Fibroblast of skin of left biceps (primary cell): Measurements from ENCODE around the gene MFSD2A.
"Not testable (repeated sequence)": the region's sequence is repeated elsewhere in the genome, so short reads cannot be mapped to it uniquely, and the experiment has no call there.

ENCODE experiments used
- DNase-seq, 2 experiments: peaks; one replicate each; pipeline ENCODE4 v3.0.0-alpha.2; 2013; ENCODE audit warnings: low read depth in 2 of 2

The MFSD2A gene

GRCh38 chr1:40003156-40004093 lies 48.5 kb downstream of the MFSD2A start:
- DNase-seq, result no peak

- no peak for DNase-seq
These were observed 49.9 kb downstream of the MFSD2A start for GRCh38 chr1:40004857-40005256.

GRCh38 chr1:40007481-40008034 lies 52.6 kb downstream of the MFSD2A start:
- DNase-seq, result not testable (repeated sequence)

GRCh38 chr1:40011198-40011597 lies 56.3 kb downstream of the MFSD2A start:
- DNase-seq, result no peak

- DNase-seq, result no peak
These were observed 59.3 kb downstream of the MFSD2A start for GRCh38 chr1:40014253-40014706.

GRCh38 chr1:40014812-40015594 lies 60.1 kb downstream of the MFSD2A start:
- DNase-seq, result peak; percentile 49 to 53

- DNase-seq, result no peak
These were observed 63.1 kb downstream of the MFSD2A start for GRCh38 chr1:40017951-40018575.
